GM18909 (cell line): ENCODE data around the gene MAD1L1.
"Not testable (repeated sequence)": the region's sequence is repeated elsewhere in the genome, so short reads cannot be mapped to it uniquely, and the experiment has no call there.

Source experiments
- ATAC-seq: cut with Tn5 transposase; IDR thresholded peaks from one replicate; pipeline ENCODE4 v1.9.1; 2021; ENCODE audit warnings: mild to moderate bottlenecking; ENCODE audit not compliant: unreplicated experiment, poor library complexity

The MAD1L1 gene

GRCh38 chr7:2163600-2164555 lies 68.9 kb downstream of the MAD1L1 start:
- ATAC-seq: no peak

GRCh38 chr7:2162959-2163358 lies 69.8 kb downstream of the MAD1L1 start:
- ATAC-seq: no peak

GRCh38 chr7:2162004-2162902 lies 70.5 kb downstream of the MAD1L1 start:
- not testable (repeated sequence) for ATAC-seq

GRCh38 chr7:2159176-2159520 lies 73.6 kb downstream of the MAD1L1 start:
- ATAC-seq: no peak

- no peak for ATAC-seq
Observed at GRCh38 chr7:2158331-2159175, 74.2 kb downstream of the MAD1L1 start.

- ATAC-seq: no peak
Observed at GRCh38 chr7:2157473-2158279, 75.1 kb downstream of the MAD1L1 start.

- no peak for ATAC-seq
Observed at GRCh38 chr7:2156756-2157472, 75.8 kb downstream of the MAD1L1 start.

- ATAC-seq: no peak
Observed at GRCh38 chr7:2154831-2155230, 77.9 kb downstream of the MAD1L1 start.

GRCh38 chr7:2154121-2154520 lies 78.6 kb downstream of the MAD1L1 start:
- ATAC-seq: no peak

GRCh38 chr7:2152646-2153045 lies 80.1 kb downstream of the MAD1L1 start:
- no peak for ATAC-seq

GRCh38 chr7:2151801-2152612 lies 80.7 kb downstream of the MAD1L1 start:
- ATAC-seq: no peak

GRCh38 chr7:2151237-2151636 lies 81.5 kb downstream of the MAD1L1 start:
- ATAC-seq: no peak

GRCh38 chr7:2150445-2150815 lies 82.3 kb downstream of the MAD1L1 start:
- ATAC-seq: no peak

GRCh38 chr7:2149672-2150444 lies 82.9 kb downstream of the MAD1L1 start:
- ATAC-seq: no peak

- ATAC-seq: no peak
Observed at GRCh38 chr7:2148814-2149213, 83.9 kb downstream of the MAD1L1 start.

GRCh38 chr7:2148189-2148588 lies 84.6 kb downstream of the MAD1L1 start:
- no peak for ATAC-seq

- no peak for ATAC-seq
Observed at GRCh38 chr7:2146676-2147472, 85.9 kb downstream of the MAD1L1 start.
